T-helper 22 cell (primary cell): ENCODE results near the gene CLEC16A.

ENCODE experiments used
- DNase-seq: peaks from one replicate; pipeline ENCODE4 v3.0.0-alpha.2; 2020; ENCODE audit warnings: low read depth

The CLEC16A gene

DNA sequence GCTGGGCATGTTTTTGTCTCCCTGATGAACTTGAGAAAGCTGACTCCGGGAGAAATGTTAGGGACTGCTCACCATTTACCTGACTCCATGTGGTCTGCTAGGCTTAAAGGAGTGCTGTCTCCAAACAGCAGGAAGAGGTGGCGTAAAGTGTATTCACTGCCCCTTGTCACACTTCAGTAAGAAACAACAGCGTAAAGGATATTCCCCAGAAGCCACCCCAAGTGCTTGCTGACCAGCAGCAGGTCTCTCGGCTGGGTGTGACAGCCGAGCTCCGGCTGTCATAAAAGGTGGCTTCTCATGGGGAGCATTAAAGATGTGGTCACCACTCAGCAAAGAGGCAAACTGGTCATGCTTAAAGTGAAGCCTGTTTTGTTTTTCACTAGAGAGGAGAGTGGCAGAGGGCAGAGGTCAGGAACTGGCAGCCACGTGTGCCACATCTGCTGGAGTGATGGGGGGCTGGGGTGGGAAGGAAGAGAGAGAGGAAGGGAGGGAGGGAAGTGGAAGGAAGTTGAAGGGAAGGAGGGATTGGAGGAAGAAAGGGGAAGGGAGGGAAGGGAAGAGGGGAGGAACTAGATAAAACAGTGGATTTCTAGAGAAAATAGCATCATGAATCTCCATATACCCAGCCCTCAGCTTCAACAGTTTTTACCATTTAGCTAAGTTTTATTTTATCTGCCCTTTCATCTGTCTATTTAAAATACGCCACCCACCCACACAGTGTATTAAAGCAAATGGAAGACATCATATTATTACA lies 119.3 kb downstream of the CLEC16A start:
- no peak for DNase-seq

DNA sequence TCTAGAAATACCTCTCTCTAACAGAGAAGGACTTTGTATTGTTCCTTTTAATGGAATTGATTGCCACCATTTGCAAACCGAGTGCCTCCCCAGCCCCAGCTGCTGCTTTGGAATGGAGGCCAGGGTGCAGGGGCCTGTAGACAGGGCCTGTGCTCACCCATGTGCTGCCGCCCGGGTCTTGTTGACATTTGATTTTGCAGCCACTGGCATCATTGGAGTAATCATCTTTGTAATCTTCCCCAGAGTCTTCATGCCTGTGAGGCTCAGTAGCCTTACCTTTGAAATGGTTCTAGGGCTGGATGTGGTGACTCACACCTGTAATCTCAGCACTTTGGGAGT lies 119.8 kb downstream of the CLEC16A start:
- no peak for DNase-seq

DNA sequence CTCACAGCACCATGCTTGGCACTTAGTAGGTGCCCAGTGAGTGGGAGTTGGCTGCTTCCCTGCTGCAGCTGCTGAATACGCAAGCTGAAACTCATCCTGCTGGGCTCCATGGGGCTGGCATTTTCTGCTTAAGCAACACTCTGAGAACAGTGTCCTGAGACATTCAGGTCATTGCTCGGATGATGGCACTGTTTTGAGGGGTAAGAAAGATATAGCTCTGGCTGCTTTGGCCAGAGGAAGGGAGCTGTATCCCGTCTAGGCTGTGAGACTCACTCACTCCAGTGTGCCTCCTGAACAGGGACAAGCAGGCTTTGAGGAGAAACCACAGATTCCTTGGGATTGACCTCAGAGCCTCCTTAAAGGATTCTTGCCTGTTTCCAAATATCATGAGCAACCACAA lies 120.5 kb downstream of the CLEC16A start:
- DNase-seq: no peak

DNA sequence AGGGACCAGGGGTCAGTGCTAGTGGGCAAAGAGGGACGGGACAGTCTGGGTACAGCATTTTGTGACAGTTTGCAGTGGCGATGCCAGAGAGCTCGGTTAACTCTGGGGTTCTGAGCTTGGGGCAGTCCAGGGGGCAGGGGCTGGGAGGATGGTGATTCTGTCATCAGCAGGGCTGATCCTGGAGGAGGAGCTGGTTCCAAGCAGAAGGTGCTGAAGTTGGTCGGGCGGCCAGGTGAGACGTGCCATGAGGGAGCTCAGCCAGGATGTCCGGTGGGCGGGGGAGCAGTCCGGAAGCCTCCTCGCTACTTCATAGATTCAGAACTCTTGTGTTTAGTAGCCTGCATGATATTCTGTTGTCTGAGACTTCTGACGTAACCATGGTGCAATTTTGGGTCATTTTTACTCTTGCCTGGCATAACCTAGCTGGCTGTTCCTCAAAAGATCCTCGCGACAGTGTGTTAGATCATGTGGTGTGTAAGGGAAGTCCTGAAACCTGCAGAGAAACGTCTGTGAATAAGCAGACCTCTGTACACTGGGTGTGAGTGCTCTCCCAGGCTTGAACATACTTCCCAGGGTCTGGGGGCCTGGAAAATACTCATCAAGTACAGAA lies 122.0 kb downstream of the CLEC16A start:
- no peak for DNase-seq

DNA sequence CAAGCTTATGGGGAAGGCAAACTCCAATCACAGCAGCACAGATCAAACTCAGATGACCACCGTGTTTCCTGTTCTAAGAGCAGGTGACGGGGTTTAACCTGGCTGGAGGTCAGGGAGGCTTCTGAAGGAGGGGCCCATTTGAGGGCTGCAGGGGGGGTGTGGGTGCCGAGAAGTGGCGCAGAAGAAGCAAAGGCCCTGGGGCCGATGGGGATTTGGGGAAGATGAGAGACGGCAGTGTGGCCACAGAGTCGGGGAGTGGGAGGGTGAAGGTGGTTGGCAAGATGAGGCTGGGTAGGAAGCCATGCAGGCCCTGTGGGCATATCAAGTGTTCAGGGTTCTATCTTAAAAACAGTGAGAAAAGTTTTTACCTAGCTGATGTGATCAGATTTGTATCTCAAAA lies 122.9 kb downstream of the CLEC16A start:
- DNase-seq: no peak

GRCh38 chr16:11067697-11068141 lies 123.4 kb downstream of the CLEC16A start:
- no peak for DNase-seq

- no peak for DNase-seq
These were observed 127.5 kb downstream of the CLEC16A start for GRCh38 chr16:11071829-11072228.

- DNase-seq: no peak
These were observed 128.2 kb downstream of the CLEC16A start for GRCh38 chr16:11072420-11073153.

GRCh38 chr16:11073407-11073999 lies 129.1 kb downstream of the CLEC16A start:
- DNase-seq: no peak

DNA sequence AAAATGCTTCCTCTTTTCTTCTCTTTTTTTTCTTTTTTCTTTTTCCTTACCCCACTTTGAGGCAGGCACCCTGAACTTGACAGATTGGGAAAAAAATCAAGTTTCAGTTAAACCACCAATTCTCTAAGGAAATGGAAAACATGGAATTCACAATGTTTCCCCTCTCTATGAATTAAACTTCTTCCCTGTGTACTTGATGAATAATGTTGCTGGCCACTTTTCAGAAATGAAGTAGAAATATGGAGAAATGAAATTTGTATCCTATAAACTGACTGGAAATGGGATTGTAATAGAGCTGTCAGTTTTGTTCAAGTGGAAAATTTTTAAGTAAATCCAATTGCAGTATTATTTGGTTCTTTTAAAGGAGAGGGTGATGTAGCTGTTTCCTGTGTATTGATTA lies 129.8 kb downstream of the CLEC16A start:
- no peak for DNase-seq

DNA sequence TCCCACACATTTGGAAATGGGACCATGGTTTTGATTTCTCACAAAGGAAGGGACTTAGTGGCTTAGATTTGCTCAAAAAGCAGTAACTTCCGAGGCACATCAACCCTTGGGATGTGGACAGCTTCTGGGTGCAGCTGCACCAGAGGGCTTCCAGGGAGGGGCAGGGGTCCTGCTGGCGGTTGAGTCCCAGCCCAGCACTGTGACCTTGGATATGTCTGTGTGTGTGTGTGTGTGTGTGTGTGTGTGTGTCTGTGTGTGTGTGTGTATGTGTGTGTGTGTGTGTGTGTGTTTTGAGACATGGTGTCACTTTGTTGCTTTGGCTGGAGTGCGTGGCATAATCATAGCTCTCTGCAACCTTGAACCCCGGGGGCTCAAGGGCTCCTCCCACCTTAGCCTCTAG lies 130.8 kb downstream of the CLEC16A start:
- no peak for DNase-seq

DNA sequence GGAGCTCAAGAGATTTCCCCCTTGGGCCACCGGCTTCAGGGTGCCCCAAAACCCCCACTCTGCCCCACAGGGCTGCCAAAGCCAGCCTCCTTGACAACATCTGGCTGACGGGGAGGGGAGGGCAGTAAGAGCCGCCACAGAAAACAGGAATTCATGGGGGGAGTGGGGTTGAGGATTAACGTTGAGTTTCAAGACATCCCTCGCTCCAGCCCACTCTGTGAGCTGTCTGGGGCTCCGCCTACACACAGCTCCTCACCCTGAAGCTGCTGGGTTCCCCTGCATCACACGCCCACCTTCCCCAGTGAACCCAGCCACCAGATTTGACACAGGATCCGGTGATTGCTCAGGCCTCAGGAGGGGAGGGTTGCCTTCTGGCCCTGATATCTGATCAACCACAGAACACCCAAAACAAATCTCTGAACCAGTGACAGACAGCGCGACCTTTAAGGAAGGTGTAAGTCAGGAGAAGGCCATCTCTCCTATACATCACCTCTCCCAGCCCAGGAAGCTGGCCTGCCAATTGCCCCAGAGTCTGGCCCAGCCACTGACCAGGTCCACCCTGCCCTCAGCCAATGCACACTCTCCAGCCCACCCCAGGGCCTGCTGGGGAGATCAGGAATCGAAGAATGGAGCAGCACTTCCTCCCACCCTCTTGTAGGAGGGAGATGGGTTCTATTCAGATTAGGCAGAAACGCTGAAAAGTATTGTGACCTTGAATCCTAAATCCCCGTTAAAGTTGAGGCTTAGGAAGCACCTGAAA lies 132.1 kb downstream of the CLEC16A start:
- no peak for DNase-seq

- DNase-seq: no peak
These were observed 134.6 kb downstream of the CLEC16A start for GRCh38 chr16:11078812-11079459.

DNA sequence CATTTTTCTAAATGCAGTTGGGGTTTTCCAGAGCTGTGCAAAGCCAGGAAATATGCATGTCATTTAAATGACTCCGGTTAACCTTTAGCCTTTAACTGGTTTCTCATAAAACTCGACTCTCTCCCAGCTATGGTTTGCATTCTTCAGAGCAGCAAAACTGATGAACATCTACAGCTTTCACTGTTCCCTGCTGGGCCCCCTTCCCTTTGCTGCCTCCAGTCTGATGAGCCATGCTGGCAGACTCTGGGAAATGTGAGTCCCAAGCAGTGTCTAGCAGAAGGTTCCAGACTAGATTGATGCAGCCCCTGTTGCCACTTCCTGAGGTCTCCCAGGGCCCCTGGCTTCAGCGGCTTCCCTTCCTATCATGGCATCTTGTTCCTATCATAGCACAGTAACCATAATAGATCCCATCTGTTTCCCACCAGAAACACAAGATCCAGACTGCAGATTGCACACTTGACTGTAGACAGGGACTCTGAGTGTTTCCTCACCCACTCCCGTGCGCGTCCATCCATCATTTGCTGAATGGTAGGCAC lies 135.4 kb downstream of the CLEC16A start:
- DNase-seq: no peak

DNA sequence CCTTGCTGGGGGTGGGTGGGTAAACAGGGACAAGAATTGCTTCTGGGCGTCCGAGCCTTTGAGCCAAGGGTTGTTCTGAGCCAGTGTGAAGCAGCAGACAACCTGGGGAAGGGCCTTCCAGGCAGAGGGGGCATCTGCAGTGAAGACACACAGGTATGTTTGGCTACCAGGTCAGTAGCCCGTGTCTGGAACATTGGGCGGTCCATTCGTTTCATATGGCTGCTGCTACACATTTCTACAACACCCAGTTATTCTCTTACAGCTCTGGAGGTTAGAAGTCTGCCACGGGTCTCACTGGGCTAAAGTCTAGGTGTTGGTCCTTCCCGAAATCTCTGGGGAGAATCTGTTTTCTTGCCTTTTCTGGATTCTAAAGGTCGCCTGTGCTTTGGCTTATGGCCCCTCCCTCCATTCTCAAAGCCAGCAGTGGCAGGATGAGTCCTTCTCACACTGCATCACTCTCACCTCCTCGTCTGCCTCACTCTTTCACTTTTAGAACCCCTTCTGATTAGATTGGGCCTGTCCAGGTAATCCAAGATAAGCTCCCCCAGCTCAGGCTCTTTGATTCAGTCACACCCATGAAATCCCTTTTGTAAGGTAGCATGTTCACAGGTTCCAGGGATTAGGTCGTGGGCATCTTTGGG lies 136.1 kb downstream of the CLEC16A start:
- no peak for DNase-seq

GRCh38 chr16:11080999-11081630 lies 136.8 kb downstream of the CLEC16A start:
- no peak for DNase-seq

GRCh38 chr16:11082108-11082859 lies 137.9 kb downstream of the CLEC16A start:
- no peak for DNase-seq

DNA sequence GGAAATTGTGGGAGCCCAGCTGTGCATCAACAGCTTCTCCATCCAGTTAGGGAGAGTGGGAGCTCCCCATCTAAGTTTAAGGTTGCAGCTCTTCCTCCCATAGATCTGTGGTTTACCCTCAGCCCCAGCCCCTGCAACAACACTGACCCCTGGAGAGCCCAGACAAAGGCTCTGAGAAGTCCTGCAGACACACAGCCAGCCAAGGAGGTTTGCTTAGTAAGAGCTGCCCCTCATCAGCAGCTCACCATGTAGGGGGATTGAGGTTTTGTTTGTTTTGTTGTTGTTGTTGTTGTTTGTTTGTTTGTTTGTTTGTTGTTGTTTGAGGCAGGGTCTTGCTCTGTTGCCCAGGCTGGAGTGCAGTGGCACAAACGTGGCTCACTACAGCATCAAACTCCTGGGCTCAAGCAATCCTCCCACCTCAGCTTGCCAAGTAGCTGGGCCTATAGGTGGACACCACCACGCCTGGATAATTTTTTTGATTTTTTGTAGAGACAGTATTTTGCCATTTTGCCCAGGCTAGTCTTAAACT lies 138.6 kb downstream of the CLEC16A start:
- no peak for DNase-seq

DNA sequence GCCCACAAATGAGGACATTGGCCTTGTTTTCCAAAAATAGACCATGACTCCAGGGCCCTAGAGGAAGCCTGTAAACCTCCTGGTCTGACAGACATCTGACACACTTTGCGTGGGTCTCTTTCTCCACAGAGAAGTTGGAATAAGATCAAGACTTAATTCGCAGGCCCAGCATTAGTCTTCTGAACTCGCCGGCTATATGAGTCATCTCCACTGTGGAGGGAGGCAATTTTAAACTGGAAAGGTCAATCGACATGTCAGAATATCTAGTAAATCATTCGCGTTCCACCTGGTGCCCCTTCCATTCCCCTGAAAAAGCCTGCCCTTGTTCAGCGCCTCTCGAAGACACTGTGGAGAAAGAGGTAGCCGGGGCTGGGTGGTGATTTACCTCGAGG lies 140.1 kb downstream of the CLEC16A start:
- no peak for DNase-seq
